GM21381 (cell line): Measurements from ENCODE around the gene ZNF598.

ENCODE experiments used
- ATAC-seq: cut with Tn5 transposase; IDR thresholded peaks from one replicate; pipeline ENCODE4 v1.9.1; 2021; ENCODE audit warnings: mild to moderate bottlenecking, moderate library complexity; ENCODE audit not compliant: unreplicated experiment

The ZNF598 gene

GRCh38 chr16:2008009-2008526, 1.6 kb downstream of the ZNF598 start:
- ATAC-seq = no peak

GRCh38 chr16:2007081-2007836, 2.4 kb downstream of the ZNF598 start:
- ATAC-seq = no peak

- ATAC-seq = no peak
Observed at GRCh38 chr16:2006317-2006716, 3.3 kb downstream of the ZNF598 start.

GRCh38 chr16:2005646-2006045, 4.0 kb downstream of the ZNF598 start:
- no peak for ATAC-seq

- no peak for ATAC-seq
Observed at GRCh38 chr16:2004795-2005517, 4.7 kb downstream of the ZNF598 start.

- no peak for ATAC-seq
Observed at GRCh38 chr16:2003827-2004641, 5.6 kb downstream of the ZNF598 start.

- no peak for ATAC-seq
Observed at GRCh38 chr16:2003231-2003826, 6.3 kb downstream of the ZNF598 start.

- ATAC-seq = no peak
Observed at GRCh38 chr16:2002406-2003230, 7.0 kb downstream of the ZNF598 start.

- ATAC-seq = no peak
Observed at GRCh38 chr16:2001456-2002355, 7.9 kb downstream of the ZNF598 start.

- ATAC-seq = no peak
Observed at GRCh38 chr16:2001035-2001434, 8.6 kb downstream of the ZNF598 start.

- no peak for ATAC-seq
Observed at GRCh38 chr16:1999866-2000514, 9.6 kb downstream of the ZNF598 start.

- ATAC-seq = no peak
Observed at GRCh38 chr16:1998852-1999801, 10.5 kb downstream of the ZNF598 start.

- ATAC-seq = no peak
Observed at GRCh38 chr16:1998360-1998835, 11.2 kb downstream of the ZNF598 start.

GRCh38 chr16:1997494-1998359, 11.9 kb downstream of the ZNF598 start:
- no peak for ATAC-seq

- no peak for ATAC-seq
Observed at GRCh38 chr16:1993731-1994131, 15.9 kb downstream of the ZNF598 start.

- no peak for ATAC-seq
Observed at GRCh38 chr16:1992704-1993317, 16.8 kb downstream of the ZNF598 start.
